SJCRH30 (cell line): Measurements from ENCODE around the gene KLHL12. TPM values are rescaled to one million over a fixed set of nuclear protein-coding genes. Genes with fewer than 3 reads are reported as not detected.

ENCODE experiments used
- DNase-seq, 2 experiments: peaks; one replicate each; pipeline ENCODE4 v3.0.0-alpha.2; 2015 to 2020
- H3K27ac ChIP-seq: fragments of 250-450 bp; sonication (Bioruptor Pico); 2 replicates; pipeline ENCODE4 v1.5.1; 2020; ENCODE audit warnings: mild to moderate bottlenecking, moderate library complexity
- H3K27me3 ChIP-seq: fragments of 250-450 bp; sonication (Bioruptor Pico); 2 replicates; pipeline ENCODE4 v1.5.1; 2020; ENCODE audit warnings: mild to moderate bottlenecking, moderate library complexity
- H3K36me3 ChIP-seq: fragments of 250-450 bp; sonication (Bioruptor Pico); 2 replicates; pipeline ENCODE4 v1.5.1; 2020; ENCODE audit warnings: mild to moderate bottlenecking, moderate library complexity
- H3K4me1 ChIP-seq: fragments of 250-450 bp; sonication (Bioruptor Pico); 2 replicates; pipeline ENCODE4 v1.5.1; 2020; ENCODE audit warnings: mild to moderate bottlenecking, moderate library complexity
- H3K4me3 ChIP-seq: fragments of 250-450 bp; sonication (Bioruptor Pico); 2 replicates; pipeline ENCODE4 v1.5.1; 2020; ENCODE audit warnings: mild to moderate bottlenecking, moderate library complexity
- H3K9me3 ChIP-seq: fragments of 250-450 bp; sonication (Bioruptor Pico); replicated peaks from 2 replicates; pipeline ENCODE4 v1.5.1; 2020; ENCODE audit warnings: mild to moderate bottlenecking, moderate library complexity
- total RNA-seq: library from RNA; depleted of rRNA; stranded (reverse); fragments of >200 nt; shearing (Covaris generic); gene quantifications from 2 replicates; pipeline ENCODE4 v1.2.3, GENCODE V29; 2014

KLHL12 gene
- total RNA-seq, 1 experiment from 2014 or later = 36.4 TPM

GRCh38 chr1:202880961-202881460 lies 46.0 kb downstream of the KLHL12 start:
- Histone ChIP-seq H3K27ac (no peak overlapping the region), H3K36me3 (peaks cover 14% of the 10 kb centered on the region; the same call in 1 of the 2 replicates), H3K27me3 (no peaks in the 10 kb centered on the region), H3K4me1 (no peaks in the 10 kb centered on the region), H3K4me3 (no peak overlapping the region), H3K9me3 (no peaks in the 10 kb centered on the region)
- DNase-seq = no peak

GRCh38 chr1:202880062-202880461 lies 47.0 kb downstream of the KLHL12 start:
- no peaks in the 10 kb centered on the region for H3K9me3 ChIP-seq
- H3K27ac ChIP-seq = no peak overlapping the region
- no peak overlapping the region for H3K4me3 ChIP-seq
- H3K36me3 ChIP-seq = peaks cover 14% of the 10 kb centered on the region; the same call in 1 of the 2 replicates
- H3K27me3 ChIP-seq = no peaks in the 10 kb centered on the region
- H3K4me1 ChIP-seq = no peaks in the 10 kb centered on the region
- DNase-seq = no peak

GRCh38 chr1:202879128-202879527 lies 47.9 kb downstream of the KLHL12 start:
- H3K4me3 ChIP-seq = no peak overlapping the region
- no peak for DNase-seq
- no peaks in the 10 kb centered on the region for H3K4me1 ChIP-seq
- peaks cover 14% of the 10 kb centered on the region; the same call in 1 of the 2 replicates for H3K36me3 ChIP-seq
- H3K27me3 ChIP-seq = no peaks in the 10 kb centered on the region
- H3K9me3 ChIP-seq = no peaks in the 10 kb centered on the region
- no peak overlapping the region for H3K27ac ChIP-seq

- no peak overlapping the region for H3K4me3 ChIP-seq
- H3K27me3 ChIP-seq = no peaks in the 10 kb centered on the region
- no peak for DNase-seq
- no peak overlapping the region for H3K27ac ChIP-seq
- no peaks in the 10 kb centered on the region for H3K36me3 ChIP-seq
- H3K4me1 ChIP-seq = no peaks in the 10 kb centered on the region
- H3K9me3 ChIP-seq = no peaks in the 10 kb centered on the region
These were observed 54.0 kb downstream of the KLHL12 start for GRCh38 chr1:202873026-202873425.

DNA sequence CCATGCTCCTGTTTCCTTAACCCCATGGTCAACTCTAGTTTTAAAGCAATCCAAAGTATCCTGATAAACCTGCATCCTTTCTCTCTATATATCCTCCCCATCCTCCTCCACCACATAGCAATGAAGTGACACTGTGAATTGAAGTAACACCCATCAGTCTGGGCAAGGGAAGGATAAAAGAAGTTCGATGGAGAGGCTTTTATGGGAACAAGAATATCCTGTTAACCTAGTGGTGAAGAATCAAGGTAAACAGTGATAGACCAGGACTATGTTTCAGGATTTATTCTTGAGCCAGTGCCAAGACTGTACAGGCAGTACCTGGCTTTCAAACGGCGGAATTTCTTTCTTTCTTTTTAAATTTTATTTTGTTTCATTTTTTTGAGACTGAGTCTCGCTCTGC lies 55.7 kb downstream of the KLHL12 start:
- Histone ChIP-seq H3K9me3 (no peaks in the 10 kb centered on the region), H3K4me1 (no peaks in the 10 kb centered on the region), H3K27ac (no peak overlapping the region), H3K36me3 (no peaks in the 10 kb centered on the region), H3K27me3 (no peaks in the 10 kb centered on the region), H3K4me3 (no peak overlapping the region)
- no peak for DNase-seq

DNA sequence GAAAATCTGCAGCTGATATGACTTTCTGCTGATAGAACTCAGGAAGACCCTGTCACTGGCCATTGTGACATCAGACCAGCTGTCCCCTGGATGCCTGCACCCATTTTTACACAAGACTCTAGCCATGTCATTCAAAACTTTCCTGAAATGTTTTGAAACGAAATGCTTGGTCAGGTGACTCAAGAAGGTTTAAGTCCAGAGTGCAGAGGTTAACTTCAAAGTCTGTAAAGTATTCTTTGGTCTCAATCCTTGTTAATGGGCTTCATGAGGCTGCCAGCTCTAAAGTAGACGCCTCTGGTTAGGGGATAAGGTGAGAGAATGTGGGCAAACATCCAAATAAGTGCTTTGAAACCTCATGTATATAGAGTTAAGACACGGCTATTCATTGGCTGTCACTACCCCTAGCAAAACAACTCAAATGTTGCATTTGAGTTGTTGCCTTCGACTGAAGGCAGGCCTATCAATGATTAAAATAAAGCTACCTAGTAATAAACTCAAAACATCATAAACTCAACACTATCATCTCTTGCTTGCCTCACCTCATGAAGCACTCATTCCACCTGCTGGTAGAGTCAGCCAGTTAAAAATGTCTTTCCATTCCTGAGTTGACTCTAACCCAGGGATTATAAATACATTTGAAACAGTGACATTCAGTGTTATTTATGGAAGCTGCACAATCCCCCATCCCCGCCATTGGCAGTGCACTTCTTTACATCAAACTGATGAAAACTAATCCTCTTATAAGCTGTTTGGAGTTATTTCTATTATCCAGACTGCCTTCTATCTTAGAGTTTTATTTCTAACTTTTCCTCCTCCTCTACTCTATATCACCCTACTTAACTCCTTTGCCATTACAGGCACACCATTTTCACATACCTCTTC lies 64.1 kb downstream of the KLHL12 start:
- no peaks in the 10 kb centered on the region for H3K27me3 ChIP-seq
- H3K4me1 ChIP-seq = peaks cover 6% of the 10 kb centered on the region; the same call in 1 of the 2 replicates
- no peak for DNase-seq
- H3K36me3 ChIP-seq = no peaks in the 10 kb centered on the region
- no peak overlapping the region for H3K27ac ChIP-seq
- no peaks in the 10 kb centered on the region for H3K9me3 ChIP-seq
- H3K4me3 ChIP-seq = no peak overlapping the region

DNA sequence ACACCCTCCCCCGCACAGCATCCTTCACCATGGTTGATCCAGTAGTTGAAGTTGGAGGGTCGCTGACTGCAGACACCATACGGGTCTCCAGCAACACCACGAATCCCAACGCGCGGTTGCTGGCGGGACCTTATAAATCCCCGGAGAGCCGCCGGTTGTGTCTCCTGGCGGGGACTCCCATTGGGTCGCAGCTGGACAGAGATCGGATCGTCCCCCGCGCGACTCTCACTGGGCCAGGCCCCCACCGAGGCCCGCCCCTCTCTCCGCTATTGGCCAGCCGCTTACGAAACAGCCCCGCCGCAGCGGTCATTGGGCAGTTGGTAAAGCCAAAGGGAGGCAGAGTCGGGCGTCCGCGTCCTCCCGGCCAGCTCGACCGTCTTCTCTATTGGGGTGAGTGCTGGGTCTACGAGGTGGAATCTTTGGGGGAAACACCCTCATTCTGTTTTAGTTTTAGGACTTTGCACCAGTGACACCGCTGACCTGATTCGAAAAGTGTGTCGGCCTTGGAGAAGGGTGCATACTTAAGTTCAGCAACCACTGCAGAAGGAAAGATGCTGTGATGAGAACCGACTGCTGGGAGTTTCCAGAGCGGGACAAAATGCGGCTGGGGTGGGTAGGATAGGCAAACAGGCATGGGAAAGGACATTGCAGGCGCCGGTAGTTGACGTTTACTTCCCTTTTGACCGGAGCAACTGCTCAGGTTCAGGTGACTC lies 65.5 kb downstream of the KLHL12 start:
- DNase-seq = peak; percentile 95 to 96
- Histone ChIP-seq H3K27ac (no peak overlapping the region; the same call in 1 of the 2 replicates), H3K9me3 (no peaks in the 10 kb centered on the region), H3K27me3 (no peaks in the 10 kb centered on the region), H3K4me3 (peak overlapping the region; percentile 65), H3K36me3 (no peaks in the 10 kb centered on the region), H3K4me1 (peaks cover 6% of the 10 kb centered on the region; the same call in 1 of the 2 replicates)

- Histone ChIP-seq H3K36me3 (no peaks in the 10 kb centered on the region), H3K27ac (peak overlapping the region; percentile 4; the same call in 1 of the 2 replicates), H3K4me3 (peak overlapping the region; percentile 65), H3K27me3 (no peaks in the 10 kb centered on the region), H3K4me1 (peaks cover 6% of the 10 kb centered on the region; the same call in 1 of the 2 replicates), H3K9me3 (no peaks in the 10 kb centered on the region)
- DNase-seq = peak; percentile 75 to 82
These were observed 66.2 kb downstream of the KLHL12 start for GRCh38 chr1:202860744-202861419.

DNA sequence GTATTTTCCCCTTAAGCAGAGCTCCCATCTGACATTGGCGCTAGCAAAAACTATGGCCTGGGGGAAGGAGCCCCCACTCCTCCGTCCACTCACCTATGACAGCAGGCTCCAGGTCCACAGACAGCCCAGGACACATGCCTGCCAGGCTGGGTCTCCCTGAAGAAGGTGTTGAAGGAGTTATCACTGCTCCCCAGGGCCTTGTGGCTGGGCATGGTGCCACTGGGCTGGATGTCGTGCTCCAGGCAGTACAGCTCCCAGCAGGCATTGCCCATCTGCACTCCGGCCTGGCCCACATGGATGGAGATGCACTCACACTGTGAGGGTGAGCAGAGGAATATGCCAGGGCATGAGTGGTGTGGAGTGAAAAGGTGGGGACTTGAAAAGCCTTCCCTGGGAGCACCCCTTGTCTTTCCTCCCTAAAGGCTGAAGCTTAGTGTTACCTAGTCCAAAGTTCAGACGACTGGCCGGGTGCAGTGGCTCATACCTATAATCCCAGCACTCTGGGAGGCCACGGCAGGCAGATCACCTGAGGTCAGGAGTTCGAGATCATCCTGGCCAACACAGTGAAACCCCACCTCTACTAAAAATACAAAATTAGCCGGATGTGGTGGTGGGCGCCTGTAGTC lies 68.1 kb downstream of the KLHL12 start:
- Histone ChIP-seq H3K27ac (no peak overlapping the region), H3K4me1 (peaks cover 6% of the 10 kb centered on the region; the same call in 1 of the 2 replicates), H3K36me3 (no peaks in the 10 kb centered on the region), H3K9me3 (no peaks in the 10 kb centered on the region), H3K27me3 (no peaks in the 10 kb centered on the region), H3K4me3 (no peak overlapping the region)
- DNase-seq = no peak

DNA sequence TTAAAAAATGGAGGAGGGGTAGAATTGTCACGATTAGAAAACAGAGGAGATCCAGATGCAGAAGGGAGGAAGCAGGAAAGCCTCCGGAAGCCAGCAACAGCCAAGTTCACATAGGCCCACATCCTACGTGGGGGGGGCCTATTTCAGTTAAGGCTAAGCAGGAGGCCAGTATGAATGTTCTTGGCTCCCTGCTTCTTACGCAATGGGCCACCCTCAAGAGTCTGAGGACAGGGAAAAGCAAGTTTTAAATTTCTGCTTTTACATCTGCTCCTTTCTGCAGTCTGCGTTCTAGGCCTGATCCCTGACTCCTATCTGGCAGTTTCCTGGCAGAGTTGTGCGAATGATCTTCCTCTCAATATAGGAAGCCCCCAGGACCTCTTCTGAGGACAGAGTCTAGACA lies 68.7 kb downstream of the KLHL12 start:
- Histone ChIP-seq H3K9me3 (no peaks in the 10 kb centered on the region), H3K27me3 (no peaks in the 10 kb centered on the region), H3K36me3 (no peaks in the 10 kb centered on the region), H3K4me1 (peaks cover 6% of the 10 kb centered on the region; the same call in 1 of the 2 replicates), H3K4me3 (no peak overlapping the region), H3K27ac (no peak overlapping the region)
- DNase-seq = no peak

DNA sequence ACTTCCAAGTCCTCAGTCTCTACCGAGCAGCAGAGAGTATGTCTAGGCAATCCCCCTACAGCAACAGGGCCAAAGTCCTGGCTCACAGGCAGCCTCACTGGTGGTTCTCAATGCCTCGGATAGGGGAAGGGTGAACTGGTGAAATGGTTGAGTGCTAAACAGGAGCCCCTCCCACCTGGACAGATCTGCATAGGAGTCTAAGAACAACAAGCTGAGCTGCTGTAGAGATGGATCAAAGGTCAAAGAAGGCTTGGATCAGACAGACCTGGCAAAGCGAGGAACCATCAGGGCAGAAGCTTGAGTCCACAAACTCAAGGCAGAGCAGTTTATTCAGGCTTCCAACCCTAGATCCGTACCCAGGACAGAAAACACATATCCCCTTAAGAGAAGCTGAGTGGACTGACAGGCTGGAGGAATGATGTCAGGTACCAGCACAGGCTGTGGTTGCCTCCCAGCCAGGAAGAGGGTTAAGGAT lies 69.9 kb downstream of the KLHL12 start:
- no peak for DNase-seq
- H3K27ac ChIP-seq = no peak overlapping the region

DNA sequence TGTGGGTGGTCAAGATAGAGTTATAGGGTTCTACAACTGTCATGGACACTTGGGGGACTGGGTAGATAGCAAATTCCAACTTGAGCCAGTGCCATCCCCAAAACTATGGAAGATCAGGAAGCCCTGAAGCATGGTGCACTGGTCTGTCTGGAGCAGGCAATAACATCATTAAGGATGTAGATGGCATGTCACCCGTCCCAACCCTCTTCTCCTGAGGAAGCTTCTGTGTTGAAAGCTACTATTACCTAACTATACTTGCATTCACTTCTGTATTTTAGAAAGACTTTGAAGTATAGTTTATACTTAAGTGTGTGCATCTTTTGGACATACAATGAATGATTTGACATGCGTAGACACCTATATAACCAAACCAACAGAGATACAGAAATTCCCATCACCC lies 71.0 kb downstream of the KLHL12 start:
- H3K27ac ChIP-seq = no peak overlapping the region
- DNase-seq = no peak
- no peaks in the 10 kb centered on the region for H3K27me3 ChIP-seq
- H3K36me3 ChIP-seq = no peaks in the 10 kb centered on the region
- H3K4me1 ChIP-seq = no peaks in the 10 kb centered on the region
- H3K4me3 ChIP-seq = no peak overlapping the region
- no peaks in the 10 kb centered on the region for H3K9me3 ChIP-seq

More for the DNA sequence above, 69.9 kb downstream of the KLHL12 start:
- H3K4me3 ChIP-seq = no peak overlapping the region
- no peaks in the 10 kb centered on the region for H3K9me3 ChIP-seq
- no peaks in the 10 kb centered on the region for H3K36me3 ChIP-seq
- H3K27me3 ChIP-seq = no peaks in the 10 kb centered on the region
- H3K4me1 ChIP-seq = peaks cover under 1% of the 10 kb centered on the region; the same call in 1 of the 2 replicates

GRCh38 chr1:202854787-202855186 lies 72.2 kb downstream of the KLHL12 start:
- H3K27me3 ChIP-seq = no peaks in the 10 kb centered on the region
- no peaks in the 10 kb centered on the region for H3K9me3 ChIP-seq
- no peak for DNase-seq
- no peak overlapping the region for H3K27ac ChIP-seq
- no peaks in the 10 kb centered on the region for H3K36me3 ChIP-seq
- H3K4me1 ChIP-seq = no peaks in the 10 kb centered on the region
- H3K4me3 ChIP-seq = no peak overlapping the region
